Measurements from ENCODE around the gene CNNM2.

GRCh38 chr10:102876747-102877153, 41.3 kb upstream of the CNNM2 start:
- TF ChIP-seq EP300 (IDR thresholded peaks at IDR 0.05) (no peak), CTCF (IDR thresholded peaks at IDR 0.05) (no peak)
